ENCODE measurements around the gene NXNL2.

Gene NXNL2

GRCh38 chr9:88534456-88535225, at the start of gene NXNL2:
Gene NXNL2, plus strand, starts transcription at chr9:88535178. Its CDS starts 257 bp downstream, at chr9:88535435.
- TF ChIP-seq, protein P1, sequence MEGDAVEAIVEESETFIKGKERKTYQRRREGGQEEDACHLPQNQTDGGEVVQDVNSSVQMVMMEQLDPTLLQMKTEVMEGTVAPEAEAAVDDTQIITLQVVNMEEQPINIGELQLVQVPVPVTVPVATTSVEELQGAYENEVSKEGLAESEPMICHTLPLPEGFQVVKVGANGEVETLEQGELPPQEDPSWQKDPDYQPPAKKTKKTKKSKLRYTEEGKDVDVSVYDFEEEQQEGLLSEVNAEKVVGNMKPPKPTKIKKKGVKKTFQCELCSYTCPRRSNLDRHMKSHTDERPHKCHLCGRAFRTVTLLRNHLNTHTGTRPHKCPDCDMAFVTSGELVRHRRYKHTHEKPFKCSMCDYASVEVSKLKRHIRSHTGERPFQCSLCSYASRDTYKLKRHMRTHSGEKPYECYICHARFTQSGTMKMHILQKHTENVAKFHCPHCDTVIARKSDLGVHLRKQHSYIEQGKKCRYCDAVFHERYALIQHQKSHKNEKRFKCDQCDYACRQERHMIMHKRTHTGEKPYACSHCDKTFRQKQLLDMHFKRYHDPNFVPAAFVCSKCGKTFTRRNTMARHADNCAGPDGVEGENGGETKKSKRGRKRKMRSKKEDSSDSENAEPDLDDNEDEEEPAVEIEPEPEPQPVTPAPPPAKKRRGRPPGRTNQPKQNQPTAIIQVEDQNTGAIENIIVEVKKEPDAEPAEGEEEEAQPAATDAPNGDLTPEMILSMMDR (IDR thresholded peaks at IDR 0.05; ENCODE audit: control extremely low read depth, extremely low read depth, low read depth, missing control alignments) = no peak
- ChIA-PET POLR2A (no interaction called here), CTCF (no interaction called here)
- no peak for DNase-seq (ENCODE audit: extremely low spot score)

DNA sequence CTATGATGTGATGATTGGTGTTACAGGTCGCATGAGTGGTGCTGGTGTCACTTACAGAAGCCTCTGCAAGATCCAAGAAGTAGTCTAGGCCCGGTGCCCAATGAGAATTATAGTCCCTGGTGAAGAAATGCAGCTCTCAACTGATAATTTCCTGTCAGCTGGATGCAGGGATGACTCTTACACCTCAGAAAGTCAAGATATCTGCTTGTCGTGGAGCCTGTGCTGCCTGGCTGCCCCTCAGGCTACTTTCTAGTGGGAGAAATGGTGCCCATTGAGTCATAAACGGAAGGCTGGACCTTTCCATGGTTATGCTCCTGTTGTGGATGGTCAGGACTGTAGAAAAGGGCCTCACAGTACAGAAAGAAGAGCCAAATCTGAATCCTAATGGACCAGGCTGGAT, 46.8 kb upstream of the NXNL2 start:
- ChIA-PET POLR2A (no interaction called here), CTCF (no interaction called here)
- no peak for DNase-seq (ENCODE audit: extremely low spot score)
- TF ChIP-seq, protein P1 (IDR thresholded peaks at IDR 0.05; ENCODE audit: control extremely low read depth, extremely low read depth, low read depth, missing control alignments) = no peak

DNA sequence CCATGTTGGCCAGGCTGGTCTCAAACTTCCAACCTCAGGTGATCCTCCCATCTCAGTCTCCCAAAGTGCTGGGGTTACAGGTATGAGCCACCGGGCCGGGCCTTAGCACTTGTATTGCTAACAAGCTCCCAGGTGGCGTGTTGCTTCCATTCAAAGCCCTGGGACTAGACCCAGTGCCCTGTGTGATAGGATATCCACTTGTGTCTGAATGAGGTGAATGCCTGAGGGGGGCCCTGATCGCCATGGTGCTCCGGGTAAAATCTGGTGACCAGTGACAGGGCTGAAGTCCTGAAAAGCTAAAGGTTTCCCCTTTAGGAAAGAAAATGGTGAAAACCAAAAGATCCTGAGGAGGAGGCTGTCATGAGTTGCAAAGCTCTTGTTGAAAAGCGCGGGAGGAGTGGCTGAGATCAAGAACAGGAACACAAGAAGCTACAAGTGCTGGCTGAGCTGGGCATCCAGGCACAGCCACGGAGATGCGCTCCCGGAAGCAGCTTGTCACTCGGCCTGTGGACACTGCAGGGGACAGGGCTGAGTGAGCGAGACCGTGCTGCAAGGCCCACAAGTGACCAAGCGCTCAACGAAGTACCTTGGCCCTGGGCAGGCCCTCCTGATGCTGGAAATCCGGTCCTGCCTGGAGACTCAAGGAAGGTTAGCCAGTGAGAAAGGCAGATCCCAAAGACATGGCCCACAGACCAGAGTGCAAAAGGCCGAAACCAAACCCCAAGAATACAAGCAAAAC, 39.8 kb upstream of the NXNL2 start:
- POLR2A ChIA-PET = no interaction called here
- DNase-seq (ENCODE audit: extremely low spot score) = no peak
- CTCF ChIA-PET = interaction anchor here (1.0 kb wide), 1 partner anchor 8 kb away, joined by 3 read pairs; no protein-coding TSS in a partner anchor
- TF ChIP-seq, protein P1 (IDR thresholded peaks at IDR 0.05; ENCODE audit: control extremely low read depth, extremely low read depth, low read depth, missing control alignments) = no peak

GRCh38 chr9:88497224-88497623, 37.8 kb upstream of the NXNL2 start:
- DNase-seq (ENCODE audit: extremely low spot score) = no peak
- ChIA-PET CTCF (no interaction called here), POLR2A (no interaction called here)
- TF ChIP-seq, protein P1 (IDR thresholded peaks at IDR 0.05; ENCODE audit: control extremely low read depth, extremely low read depth, low read depth, missing control alignments) = no peak

DNA sequence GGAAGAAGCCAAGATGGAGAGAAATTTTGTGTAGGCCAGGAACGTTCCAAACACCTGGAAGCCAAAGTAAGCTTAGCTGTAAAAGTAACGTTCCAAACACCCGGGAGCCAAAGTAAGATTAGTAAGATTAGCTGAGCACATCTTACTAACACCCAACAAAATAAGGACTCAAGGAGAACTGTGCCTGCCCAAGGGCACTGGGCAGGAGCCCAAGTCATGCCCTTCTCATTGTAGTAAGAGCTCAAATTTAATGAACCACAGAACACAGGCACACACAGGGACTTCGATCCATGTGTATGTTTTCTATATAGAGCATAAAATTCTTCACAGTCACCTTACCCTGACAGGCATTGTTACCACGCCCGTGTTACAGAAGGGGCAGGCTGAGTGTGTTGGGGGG, 36.1 kb upstream of the NXNL2 start:
- POLR2A ChIA-PET = no interaction called here
- TF ChIP-seq, protein P1 (IDR thresholded peaks at IDR 0.05; ENCODE audit: control extremely low read depth, extremely low read depth, low read depth, missing control alignments) = no peak

GRCh38 chr9:88501086-88501485, 33.9 kb upstream of the NXNL2 start:
- DNase-seq (ENCODE audit: extremely low spot score) = no peak
- CTCF ChIA-PET = no interaction called here
- POLR2A ChIA-PET = no interaction called here
- TF ChIP-seq, protein P1 (IDR thresholded peaks at IDR 0.05; ENCODE audit: control extremely low read depth, extremely low read depth, low read depth, missing control alignments) = no peak

More for the DNA sequence above, 36.1 kb upstream of the NXNL2 start:
- CTCF ChIA-PET = no interaction called here
- no peak for DNase-seq (ENCODE audit: extremely low spot score)
